ENCODE data around the gene ARSG. TPM values are rescaled to one million over a fixed set of nuclear protein-coding genes. Genes with fewer than 3 reads are reported as not detected.
"Not testable (repeated sequence)": the region's sequence is repeated elsewhere in the genome, so short reads cannot be mapped to it uniquely, and the experiment has no call there.

The ARSG gene
- total RNA-seq, 1 donor from 2014 or later: 4.3 TPM

DNA sequence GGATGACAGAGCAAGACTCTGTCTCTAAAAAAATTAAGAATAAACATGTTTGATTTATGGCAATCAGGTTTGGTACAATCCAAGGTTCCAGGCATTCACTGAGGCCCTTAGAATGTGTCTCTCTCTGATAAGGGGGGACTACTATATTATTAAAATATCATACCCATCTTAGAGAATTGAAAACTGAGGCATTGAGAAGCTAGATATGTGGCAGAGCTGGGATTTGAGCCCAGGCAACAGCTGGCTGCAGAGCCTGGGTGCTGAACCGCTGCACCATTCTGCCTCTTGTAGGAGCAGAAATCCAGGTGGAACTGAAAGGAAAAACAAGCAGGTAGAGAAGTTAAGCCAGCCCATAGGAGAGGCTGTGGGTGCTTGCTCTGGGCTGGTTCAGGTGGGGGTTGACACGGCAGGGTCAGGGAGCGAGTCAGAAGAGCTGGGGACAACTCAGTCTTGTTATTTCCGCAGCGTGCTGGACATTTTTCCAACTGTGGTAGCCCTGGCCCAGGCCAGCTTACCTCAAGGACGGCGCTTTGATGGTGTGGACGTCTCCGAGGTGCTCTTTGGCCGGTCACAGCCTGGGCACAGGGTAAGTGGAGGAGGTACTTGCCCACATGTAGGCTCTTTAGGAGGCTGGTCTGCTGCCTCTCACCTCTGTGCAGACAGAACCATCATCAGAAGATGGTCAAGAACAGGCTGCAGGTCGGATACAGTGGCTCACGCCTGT is 103.5 kb downstream of the ARSG start:
- no peak for DNase-seq (ENCODE audit: low spot score)

DNA sequence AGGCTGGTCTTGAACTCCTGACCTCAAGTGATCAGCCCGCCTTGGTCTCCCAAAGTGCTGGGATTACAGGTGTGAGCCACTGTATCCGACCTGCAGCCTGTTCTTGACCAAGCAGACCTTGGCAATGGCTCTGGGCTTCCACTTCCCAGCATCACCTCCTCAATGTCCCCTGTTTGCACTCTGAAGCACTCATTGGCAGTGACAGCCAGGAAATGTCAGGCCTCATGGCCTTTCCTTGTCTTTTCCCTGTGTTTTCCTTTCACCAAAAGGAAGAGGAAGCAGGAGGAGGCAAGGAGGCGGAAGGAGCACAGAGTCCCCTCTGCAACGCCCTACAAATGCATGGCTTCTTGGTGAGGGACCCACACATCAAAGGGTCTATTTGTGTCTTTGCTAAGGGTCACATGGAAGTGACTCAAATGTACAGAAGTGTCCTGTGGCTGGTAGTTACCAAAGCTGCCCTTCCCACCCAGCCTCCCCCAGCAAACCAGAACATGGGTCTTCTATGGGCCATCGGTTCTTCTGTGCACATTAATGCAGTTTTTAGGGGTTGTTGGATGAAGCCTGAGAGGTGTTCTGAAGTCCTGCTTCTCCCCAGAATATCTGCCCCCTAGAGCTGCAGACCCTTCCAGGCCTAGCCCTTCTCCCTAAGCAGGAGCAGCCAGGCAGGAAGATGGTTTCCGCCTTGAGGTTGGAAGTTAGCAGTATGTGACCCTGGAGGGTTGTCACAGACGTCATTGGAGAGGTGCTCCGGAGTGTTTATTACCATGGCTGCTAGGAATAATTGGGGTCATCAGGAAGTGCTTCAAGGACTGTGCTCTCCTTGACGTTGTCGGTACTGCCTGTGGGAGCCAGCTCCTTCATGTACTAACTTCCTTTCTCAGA is 105.2 kb downstream of the ARSG start:
- no peak for DNase-seq (ENCODE audit: low spot score)

DNA sequence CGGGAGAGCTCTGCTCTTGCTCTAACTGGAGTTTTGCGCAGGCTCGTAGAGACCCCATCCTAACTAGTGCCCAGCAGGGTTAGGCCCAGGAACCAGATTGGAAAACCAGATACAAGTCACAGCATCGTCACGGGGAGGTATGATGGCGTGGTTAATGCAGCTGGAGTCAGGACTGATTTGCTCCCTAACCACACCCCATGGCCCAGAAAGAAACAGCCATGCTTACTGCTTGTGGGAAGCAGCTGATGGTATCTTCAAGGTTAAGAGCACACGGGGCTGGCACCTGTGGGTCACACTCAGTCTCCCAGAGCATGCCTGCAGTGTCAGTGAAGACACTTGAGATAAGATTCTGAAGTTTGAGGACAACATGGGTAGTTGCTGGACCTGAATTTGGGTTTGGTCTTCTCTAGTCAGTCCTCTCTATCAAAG is 105.8 kb downstream of the ARSG start:
- no peak for DNase-seq (ENCODE audit: low spot score)

DNA sequence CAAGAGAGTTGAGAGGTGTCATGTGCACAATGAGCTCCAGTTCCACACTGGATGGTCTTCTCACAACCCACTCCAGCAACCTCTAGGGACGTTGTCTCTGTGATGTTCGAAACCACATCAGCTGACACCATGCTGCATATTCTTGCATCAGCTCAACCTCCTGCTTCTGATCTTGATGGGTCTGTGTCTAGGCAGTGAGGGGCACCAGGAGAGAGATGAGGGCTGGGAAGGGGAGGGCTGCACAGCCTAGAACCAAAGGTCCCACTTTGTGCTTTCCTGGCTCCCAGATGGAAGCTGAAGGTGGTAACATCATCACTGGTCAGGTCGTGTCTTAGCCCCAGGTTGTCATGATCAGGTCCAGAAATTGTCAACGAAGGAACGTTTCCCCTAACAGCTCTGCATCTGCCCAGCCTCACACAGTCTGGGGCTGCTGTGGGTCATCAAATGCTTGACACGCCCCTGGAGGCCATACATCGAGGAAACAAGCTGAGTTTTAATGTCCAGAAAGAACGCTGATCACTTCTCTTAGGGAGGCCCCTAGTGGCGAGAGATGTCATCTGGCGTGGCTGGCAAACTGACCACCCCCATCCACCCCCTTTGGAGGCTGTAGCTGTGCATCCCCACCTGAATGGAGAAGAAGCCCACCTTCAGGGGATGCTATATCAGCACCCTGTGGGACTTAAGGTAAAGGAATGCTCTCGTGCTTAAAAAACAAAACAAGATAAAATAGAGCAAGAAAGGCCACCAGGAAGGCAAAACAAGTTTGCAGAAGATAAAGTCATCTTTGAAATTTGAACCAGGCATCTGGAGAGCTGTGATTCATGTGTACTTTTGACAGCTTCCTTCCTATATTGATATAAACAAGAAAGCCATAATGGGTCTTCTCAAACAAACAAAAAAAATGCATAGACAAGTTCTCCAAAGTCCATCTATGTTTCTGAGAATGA is 107.7 kb downstream of the ARSG start:
- DNase-seq (ENCODE audit: low spot score): no peak

DNA sequence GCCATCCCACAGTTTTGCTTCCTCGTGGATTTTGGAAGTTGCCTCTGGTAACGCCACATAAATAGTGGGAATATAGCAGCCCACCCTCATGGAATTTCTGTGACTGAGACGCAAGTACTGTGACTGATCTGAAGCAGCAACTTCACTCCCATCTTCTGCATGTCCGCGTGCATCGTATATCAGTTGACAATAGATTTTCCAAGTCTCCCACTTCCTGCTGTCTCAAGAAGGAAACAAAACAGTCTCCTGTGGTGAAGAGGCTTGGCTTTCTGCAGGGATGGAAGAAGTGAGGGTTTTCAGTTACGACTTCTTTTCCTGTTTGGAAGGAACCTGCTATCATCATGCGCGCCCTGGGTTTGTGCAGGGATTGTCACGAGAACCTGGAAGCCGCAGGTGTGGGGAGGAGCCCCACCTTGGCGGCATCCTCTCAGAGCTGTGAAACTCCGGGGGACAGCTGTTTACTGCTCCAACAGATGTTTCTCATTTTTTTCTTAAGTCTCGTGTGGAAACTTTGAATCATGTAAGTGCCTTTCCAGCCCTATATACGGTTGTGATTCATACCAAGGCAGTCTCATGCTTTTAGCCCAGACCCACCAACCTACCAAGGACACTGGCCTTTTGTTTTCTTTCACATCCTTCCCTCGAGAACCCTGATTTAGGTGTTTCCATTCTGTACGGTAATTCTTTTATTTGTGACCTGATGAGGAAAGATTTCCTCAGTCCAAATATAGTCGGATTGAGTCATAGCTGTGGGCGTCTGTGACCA is 108.5 kb downstream of the ARSG start:
- DNase-seq (ENCODE audit: low spot score): no peak

DNA sequence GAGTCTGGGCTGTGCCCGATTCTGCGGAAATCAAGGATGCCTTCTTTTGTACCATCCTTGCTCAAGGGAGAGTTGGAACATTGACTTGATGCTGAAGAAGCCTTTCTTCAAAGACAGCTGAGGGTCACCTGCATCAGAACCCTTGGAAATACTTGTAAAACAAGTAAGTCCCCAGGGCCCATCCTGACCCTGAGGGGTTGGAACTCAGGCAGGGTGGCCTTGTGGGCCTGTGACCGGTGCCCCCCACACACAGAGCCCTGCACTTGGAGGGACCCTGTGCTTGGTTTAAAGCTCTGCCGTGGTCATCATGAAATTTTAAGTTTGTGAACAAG is 109.1 kb downstream of the ARSG start:
- DNase-seq (ENCODE audit: low spot score): no peak

DNA sequence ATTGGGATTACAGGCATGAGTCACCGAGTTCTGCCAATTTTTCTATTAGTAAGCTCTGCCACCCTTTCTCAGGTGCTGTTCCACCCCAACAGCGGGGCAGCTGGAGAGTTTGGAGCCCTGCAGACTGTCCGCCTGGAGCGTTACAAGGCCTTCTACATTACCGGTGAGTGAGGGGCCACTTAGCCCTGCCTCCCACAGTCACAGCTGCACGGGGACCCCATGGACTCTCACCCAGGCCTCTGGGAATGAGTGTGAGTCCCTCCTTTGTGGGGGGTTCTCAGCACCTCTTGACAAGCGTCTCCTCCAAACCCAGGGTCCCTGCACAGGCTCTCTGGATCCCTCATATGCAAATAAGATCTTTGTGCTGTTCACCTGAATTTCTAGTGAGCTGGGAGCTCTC is 110.0 kb downstream of the ARSG start:
- no peak for DNase-seq (ENCODE audit: low spot score)

DNA sequence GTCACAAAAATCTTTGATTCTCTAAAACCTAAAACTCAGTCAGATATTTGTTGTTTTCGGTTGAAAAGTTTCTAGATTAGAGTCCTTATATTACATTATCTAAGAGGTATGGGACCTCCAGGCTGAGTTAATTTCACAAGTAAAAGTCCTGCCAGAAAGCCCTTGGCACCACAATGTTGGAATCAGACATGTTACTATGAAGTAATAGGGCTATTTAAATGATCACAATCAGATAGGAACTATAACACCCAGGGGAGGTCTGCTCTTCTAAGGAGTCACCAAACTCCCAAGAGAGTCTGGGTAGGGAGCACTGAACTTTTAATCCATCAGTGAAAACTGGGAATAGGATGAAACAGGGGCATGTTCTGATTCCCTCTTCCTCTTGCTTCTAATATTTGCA is 111.8 kb downstream of the ARSG start:
- no peak for DNase-seq (ENCODE audit: low spot score)

DNA sequence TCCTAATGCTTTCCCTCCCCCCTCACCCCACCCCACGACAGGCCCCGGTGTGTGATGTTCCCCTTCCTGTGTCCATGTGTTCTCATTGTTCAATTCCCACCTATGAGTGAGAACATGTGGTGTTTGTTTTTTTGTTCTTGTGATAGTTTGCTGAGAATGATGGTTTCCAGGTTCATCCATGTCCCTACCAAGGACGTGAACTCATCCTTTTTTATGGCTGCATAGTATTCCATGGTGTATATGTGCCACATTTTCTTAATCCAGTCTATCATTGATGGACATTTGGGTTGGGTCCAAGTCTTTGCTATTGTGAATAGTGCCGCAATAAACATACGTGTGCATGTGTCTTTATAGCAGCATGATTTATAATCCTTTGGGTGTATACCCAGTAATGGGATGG is 112.5 kb downstream of the ARSG start:
- not testable (repeated sequence) for DNase-seq (ENCODE audit: low spot score)

DNA sequence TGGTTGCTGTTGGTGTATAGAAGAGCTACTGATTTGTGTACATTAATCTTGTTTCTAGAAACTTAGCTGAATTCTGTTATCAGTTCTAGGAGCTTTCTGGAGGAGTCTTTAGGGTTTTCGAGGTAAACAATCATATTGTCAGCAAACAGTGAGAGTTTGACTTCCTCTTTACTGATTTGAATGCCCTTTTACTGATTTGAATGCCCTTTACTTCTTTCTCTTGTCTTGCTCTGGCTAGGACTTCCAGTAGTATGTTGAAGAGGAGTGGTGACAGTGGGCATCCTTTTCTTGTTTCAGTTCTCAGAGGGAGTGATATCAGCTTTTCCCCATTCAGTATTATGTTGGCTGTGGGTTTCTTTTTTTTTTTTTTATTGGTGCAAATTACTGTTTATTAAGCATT is 116.4 kb downstream of the ARSG start:
- DNase-seq (ENCODE audit: low spot score): not testable (repeated sequence)

DNA sequence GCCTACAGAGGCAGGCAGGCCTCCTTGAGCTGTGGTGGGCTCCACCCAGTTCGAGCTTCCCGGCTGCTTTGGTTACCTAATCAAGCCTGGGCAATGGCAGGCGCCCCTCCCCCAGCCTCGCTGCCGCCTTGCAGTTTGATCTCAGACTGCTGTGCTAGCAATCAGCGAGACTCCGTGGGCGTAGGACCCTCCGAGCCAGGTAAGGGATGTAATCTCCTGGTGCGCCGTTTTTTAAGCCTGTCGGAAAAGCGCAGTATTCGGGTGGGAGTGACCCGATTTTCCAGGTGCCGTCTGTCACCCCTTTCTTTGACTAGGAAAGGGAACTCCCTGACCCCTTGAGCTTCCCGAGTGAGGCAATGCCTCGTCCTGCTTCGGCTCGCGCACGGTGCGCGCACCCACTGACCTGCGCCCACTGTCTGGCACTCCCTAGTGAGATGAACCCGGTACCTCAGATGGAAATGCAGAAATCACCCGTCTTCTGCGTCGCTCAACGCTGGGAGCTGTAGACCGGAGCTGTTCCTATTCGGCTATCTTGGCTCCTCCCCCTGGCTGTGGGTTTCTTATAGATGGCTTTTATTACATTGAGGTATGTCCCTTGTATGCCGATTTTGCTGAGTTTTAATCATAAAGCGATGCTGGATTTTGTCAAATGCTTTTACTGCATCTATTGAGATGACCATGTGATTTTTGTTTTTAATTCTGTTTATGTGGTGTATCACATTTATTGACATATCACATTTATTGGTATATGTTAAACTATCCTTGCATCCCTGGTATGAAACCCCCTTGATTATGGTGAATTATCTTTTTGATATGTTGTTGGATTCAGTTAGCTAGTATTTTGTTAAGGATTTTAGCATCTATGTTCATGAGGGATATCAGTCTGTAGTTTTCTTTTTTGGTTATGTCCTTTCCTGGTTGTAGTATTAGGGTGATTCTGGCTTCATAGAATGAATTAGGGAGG is 122.6 kb downstream of the ARSG start:
- not testable (repeated sequence) for DNase-seq (ENCODE audit: low spot score)

DNA sequence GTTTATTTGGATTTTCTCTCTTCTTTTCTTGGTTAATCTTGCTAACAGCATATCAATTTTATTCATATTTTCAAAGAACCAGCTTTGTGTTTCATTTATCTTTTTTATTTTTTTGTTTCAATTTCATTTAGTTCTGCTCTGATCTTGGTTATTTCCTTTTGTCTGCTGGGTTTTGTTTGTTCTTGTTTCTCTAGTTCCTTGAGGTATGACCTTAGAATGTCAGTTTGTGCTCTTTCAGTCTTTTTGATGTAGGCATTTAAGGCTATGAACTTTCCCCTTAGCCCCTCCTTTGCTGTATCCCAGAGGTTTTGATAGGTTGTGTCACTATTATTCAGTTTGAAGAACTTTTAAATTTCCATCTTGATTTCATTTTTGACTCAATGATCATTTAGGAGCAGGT is 123.6 kb downstream of the ARSG start:
- DNase-seq (ENCODE audit: low spot score): not testable (repeated sequence)

DNA sequence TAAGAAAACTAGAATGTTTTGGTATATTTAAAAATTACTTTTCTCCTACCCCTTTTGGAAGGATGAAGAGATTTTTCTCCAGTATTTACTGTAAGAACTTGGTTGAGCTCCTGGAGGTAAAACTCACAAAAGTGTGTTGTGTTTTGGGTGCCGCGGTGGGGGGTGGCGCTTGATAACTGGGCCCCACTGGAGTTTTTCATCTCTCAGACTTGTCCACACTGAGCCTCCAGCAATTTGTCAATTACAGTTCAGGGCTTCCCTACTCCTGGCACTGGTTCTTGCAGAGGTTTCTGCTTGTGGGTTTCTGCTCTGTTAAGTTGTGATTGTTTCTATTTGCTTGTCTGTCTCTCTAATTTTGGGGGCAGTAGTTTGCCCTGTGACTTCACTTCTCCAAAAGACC is 126.0 kb downstream of the ARSG start:
- DNase-seq (ENCODE audit: low spot score): no peak

DNA sequence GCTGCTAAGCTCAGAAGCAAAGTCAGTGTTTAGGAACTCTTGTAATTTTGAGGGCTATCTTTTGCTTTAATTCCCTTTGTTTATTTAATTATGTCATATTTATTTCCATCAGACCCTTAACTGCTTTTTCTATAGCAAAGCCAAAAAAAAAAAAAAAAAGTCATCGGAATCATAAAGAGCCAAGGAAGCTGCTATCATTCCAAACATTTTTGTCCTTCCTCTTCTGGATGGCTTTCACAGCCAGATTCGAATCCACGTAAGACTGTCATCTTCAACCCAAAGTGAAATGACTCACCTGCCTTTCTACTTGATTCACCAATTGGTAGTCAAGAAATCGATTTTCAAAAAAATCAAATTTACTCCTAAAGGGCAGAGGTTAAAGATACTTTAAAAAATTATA is 127.6 kb downstream of the ARSG start:
- DNase-seq (ENCODE audit: low spot score): no peak

DNA sequence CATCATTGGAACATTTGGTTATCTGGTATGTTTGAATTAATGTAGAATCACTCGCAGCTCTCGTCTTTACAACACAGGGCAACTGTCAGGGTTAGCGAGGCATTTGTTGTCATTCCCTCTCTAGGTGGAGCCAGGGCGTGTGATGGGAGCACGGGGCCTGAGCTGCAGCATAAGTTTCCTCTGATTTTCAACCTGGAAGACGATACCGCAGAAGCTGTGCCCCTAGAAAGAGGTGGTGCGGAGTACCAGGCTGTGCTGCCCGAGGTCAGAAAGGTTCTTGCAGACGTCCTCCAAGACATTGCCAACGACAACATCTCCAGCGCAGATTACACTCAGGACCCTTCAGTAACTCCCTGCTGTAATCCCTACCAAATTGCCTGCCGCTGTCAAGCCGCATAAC is 128.8 kb downstream of the ARSG start:
- peak; percentile 82 for DNase-seq (ENCODE audit: low spot score)

DNA sequence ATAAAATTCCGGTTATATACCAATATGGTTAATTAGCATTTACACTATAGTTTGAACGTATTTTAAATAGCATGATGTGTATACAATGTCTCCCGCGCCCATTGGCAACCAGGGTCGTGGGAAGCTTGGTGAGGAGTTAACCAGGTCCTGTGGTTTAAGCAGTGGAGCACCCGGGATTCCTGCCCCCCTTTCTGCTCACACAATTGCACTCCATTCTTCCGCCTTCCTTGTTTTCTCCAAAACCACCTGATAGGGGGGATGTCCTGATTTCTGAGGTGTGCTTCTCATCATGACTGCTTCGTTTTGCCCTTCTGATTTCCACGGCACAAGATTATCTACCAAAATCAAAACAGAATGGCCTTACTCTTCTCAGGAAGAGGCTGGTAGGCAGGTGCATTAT is 130.2 kb downstream of the ARSG start:
- no peak for DNase-seq (ENCODE audit: low spot score)

DNA sequence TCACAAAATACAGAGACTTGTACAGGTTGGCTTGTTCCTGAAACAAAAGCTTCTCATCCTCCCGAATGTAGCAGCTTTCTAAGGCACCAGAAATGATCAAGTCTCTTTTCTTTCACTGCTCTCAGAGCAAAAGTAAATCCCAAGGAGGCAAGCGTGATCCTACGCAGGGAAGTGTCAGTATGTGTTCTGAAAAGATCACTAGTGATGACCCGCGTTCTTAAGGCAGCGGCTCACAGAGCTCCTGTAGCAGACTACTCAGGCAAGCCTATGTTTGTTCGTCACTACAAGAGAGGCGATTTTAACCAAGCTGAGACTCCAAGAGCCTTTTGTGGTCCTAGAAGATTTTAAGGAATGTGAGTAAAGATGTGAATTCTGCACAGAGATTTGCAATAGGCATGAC is 131.5 kb downstream of the ARSG start:
- no peak for DNase-seq (ENCODE audit: low spot score)

DNA sequence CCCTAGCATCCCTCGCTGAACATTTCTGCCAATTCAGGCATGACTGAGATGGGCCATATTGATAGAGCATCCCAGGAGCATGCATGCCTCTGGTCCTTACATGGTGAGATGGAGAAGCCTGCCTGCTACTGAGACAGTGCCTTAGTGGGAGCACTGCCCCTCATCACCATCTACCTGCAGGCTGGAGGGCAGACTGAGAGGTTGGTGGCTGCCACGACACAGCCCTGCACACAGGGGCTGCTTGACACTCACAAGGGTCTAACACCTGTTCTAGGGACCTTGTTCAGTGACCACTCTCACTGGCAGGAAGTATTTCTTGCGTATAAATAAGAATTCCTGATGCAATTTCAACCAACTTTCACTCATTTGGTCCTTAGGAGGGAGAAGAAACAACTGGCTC is 132.0 kb downstream of the ARSG start:
- no peak for DNase-seq (ENCODE audit: low spot score)

DNA sequence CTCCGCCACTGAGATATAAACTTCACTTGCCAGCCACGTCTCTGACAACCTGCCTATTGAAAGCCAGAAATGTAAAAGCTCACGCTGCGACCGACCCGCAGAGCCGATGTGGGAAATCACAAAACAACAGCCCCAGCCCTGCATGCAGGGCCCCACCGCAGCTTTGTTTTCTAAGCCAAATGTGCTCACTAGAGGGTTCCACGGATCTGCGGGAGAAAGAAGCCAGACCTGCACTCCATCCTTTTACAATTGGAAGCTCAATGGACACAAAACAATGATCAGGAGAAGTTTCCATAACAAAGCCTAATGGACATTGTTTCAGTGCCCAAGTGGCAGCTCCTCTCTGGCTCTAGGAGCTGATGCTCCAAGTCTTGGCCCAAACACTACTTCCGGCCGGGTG is 132.9 kb downstream of the ARSG start:
- DNase-seq (ENCODE audit: low spot score): no peak

DNA sequence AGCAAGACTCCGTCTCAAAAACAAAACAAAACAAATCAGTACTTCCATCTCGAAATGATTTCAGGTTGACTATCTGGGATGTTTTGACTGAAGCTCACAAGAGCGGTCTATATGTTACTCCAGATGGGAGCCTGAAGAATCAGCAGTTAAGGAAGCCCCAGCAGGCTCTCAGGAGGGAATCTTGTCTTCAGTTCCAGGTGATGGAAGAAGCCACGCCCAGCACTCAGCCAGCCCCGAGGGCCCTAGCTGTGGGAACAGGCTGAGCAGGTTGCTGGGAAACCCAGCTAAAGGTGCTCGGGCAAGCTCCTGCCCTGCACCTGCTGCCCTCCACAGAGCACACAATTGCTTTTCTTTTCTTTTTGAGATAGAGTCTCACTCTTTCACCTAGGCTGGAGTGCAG is 133.6 kb downstream of the ARSG start:
- no peak for DNase-seq (ENCODE audit: low spot score)

All from mesenteric fat pad (tissue), 1 donor.